Body of pancreas (tissue), 4 donors: ENCODE measurements around the gene RPTOR.

Experiments used
- CTCF ChIP-seq, 7 experiments: fragments of 450-650 bp in 4 of 7; fragments of 200-600 bp in 3 of 7; sonication (generic) in 3 of 7; IDR thresholded peaks; one replicate each; pipeline ENCODE4 v1.5.1; 2016 to 2019; ENCODE audit warnings: antibody characterized with exemption in 7 of 7
- POLR2A ChIP-seq, 3 donors: fragments of 450-650 bp; IDR thresholded peaks; one replicate each; pipeline ENCODE4 v1.6.1; 2016; ENCODE audit warnings: antibody characterized with exemption in 3 of 3, mild to moderate bottlenecking in 2 of 3

GRCh38 chr17:80604670-80605010 is 60.0 kb downstream of the RPTOR start:
- TF ChIP-seq POLR2A (IDR thresholded peaks at IDR 0.05) (no peak), CTCF (IDR thresholded peaks at IDR 0.05) (no peak)
